Dedifferentiated amniotic fluid mesenchymal stem cell (primary cell): ENCODE measurements around the gene AJAP1.

ENCODE experiments used
- DNase-seq: peaks from one replicate; pipeline ENCODE4 v3.0.0-alpha.2; 2016; ENCODE audit errors: extremely low spot score

The AJAP1 gene

DNA sequence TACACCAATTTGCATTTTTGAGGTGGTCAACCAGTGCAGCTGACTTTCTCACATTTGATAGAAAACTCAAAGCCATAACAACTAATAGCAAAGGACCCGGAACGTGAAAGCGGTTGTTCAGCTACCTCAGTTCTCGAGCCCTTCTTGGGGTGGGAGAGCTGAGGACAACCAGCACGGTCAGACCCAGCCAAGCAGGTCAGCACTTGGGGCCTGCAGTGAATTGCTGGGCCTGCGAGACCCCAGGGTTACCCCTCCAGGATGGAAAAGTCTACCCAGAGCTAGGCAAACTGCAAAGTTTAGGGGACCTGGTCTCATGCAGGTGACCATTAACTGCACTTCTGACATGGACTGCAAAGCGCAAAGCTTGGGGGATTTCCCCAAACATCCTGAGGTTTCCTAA, 23.8 kb upstream of the AJAP1 start:
- no peak for DNase-seq

- no peak for DNase-seq
Measured at GRCh38 chr1:4631321-4631720, 23.1 kb upstream of the AJAP1 start.

GRCh38 chr1:4633346-4633745, 21.1 kb upstream of the AJAP1 start:
- no peak for DNase-seq

- no peak for DNase-seq
Measured at GRCh38 chr1:4634156-4634792, 20.1 kb upstream of the AJAP1 start.

DNA sequence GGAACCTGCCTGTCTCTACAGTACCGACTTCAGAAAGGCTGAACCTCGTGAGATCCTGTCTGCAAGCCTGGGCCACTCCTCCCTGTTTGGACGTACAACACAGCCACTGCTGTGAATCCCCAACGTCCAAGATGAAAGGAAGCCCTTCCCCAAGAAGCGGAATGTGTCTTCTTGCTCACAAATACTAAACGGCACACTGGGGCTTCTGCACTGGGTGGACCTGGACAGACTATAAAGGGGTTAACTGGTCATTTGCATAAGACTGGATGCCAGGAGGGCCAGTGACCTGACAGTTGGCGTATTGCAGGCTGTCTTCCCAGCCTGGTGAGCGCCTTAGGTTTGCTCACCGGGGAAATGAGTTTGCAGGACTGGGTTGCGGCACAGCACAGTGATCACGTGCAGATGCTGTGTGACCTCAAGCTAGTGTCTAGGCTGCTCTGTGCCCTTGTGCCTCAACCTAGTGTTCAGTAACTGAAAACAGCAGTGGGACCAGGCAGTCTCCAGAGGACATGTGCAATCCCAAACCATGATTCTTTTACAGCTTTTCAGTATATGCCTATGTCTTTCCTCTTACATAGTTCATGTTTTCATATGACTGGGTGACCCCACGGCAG, 19.5 kb upstream of the AJAP1 start:
- DNase-seq: no peak

GRCh38 chr1:4636186-4636585, 18.2 kb upstream of the AJAP1 start:
- no peak for DNase-seq

- DNase-seq: no peak
Measured at GRCh38 chr1:4636644-4637380, 17.6 kb upstream of the AJAP1 start.

DNA sequence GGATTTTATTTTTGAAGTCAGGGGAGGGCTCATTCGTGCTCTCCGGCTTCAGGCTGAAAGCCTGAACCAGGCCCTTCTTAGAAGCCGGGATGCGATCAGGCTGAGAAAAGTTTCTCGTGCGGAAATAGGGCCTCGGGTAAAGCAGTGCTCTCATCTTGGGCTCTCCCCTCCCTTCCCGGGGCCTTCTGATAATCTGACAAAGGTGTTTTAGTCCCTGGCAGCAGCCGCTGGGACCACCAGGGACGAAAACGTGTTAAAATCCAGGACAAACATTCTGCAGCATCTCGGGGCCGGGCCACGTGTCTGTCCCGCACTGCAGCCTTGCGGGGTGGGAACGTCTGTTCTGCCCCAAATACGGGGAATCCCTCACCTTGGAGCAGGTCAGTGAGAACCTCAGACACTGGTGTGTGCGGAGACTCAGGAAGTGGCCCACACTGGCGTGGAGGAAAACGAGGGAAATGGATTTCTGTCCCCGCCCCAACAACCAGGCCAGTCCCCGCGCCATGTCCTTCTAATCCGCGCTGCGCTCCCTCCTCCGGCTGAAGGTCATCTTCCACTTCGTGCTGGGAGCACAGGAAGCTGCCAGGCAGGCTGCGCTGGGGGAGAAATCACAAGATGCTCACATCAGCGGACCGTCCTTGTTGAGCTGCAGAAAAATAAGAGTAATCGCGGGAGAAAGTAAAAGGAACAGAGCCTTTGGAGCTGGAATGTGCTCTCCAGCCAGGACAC, 16.6 kb upstream of the AJAP1 start:
- DNase-seq: no peak

- DNase-seq: no peak
Measured at GRCh38 chr1:4638345-4638729, 16.1 kb upstream of the AJAP1 start.

GRCh38 chr1:4640931-4641330, 13.5 kb upstream of the AJAP1 start:
- DNase-seq: no peak

DNA sequence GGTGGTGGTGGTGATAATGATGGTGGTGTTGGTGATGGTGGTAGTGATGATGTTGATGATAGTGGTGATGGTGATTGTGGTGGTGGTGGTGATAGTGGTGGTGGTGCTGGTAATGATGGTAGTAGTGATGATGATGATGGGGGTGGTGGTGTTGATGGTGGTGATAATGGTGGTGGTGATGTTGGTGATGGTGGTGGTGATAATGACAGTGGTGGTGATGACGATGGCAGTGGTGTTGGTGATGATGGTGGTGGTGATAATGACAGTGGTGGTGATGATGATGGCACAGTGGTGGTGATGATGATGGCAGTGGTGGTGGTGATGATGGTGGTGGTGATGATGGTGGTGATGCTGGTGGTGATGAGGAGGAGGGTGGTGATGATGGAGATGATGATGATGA, 7.0 kb upstream of the AJAP1 start:
- DNase-seq: no peak

- DNase-seq: no peak
Measured at GRCh38 chr1:4648657-4649056, 5.8 kb upstream of the AJAP1 start.

DNA sequence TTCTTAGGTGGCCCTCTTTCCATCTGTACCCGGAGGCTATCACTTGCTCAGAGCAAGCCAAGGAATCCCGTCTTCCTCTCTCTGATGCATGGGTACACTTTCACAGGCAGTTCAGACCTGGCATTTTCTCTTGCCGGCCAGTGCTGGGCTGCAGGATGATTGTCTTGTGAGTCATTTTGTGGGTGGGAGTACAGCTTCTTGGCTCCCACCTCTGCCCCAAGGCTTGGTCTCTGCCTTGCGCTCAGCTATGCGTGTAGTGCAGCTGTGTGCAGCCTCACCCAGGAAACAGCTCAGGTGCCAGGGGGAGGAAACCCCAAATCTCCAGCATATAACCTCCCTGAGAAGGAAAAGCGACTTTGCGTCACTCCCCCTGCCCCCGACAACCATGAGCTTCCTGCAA, 3.9 kb upstream of the AJAP1 start:
- no peak for DNase-seq

DNA sequence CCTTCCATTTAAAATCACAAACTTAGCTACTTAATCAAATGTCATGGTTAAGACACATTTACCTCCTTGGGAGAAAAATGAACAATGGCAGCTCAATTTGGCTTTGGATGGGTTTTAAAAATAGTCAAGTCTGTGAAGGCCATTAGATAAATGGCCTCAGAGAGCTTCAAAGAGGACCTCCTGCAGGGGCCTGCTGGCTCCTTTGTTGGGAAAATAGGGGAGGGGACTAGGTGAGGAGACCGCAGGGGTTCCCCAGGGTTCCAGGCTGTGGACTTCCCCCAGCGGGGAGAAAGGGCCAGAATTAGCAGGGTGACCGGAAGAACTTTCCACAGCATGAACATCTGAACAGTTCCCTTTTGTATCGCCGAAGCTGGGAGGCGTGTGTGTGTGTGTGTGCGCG, 3.4 kb upstream of the AJAP1 start:
- DNase-seq: no peak

DNA sequence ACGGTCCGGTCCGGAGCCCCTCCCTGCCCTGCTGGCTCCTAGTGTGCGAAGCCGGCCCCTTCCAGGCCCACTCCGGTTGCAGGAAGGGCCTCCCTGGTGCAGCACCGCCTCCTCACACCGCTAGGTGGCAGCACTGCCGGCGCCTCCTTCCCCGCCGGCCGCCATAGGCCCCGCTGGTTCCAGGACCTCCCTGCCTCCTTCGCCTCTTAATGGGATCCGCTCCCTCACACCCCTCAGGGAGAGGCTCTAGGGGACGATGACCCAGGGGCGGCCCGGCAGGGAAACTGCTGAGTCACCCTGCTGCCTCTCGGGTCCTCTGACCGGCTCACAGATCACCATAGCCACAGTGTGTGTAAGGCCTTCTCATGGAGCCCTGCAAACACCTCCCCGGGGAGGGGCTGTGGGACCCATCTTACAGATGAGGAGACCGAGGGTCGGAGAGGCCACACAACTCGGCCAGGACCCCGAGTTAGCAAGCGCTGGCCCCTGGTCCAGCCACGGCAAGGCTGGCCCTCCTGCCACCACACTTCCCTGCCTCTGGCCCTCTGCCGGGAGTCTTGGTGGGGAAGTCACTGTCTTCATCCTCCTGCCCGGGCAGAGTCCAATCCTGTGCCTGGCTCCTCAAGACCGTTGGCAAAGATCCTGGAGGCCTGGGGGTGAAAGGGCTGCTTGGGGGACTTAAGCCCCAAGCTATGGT, 1.6 kb upstream of the AJAP1 start:
- no peak for DNase-seq

GRCh38 chr1:4653328-4653660, 1.1 kb upstream of the AJAP1 start:
- no peak for DNase-seq

DNA sequence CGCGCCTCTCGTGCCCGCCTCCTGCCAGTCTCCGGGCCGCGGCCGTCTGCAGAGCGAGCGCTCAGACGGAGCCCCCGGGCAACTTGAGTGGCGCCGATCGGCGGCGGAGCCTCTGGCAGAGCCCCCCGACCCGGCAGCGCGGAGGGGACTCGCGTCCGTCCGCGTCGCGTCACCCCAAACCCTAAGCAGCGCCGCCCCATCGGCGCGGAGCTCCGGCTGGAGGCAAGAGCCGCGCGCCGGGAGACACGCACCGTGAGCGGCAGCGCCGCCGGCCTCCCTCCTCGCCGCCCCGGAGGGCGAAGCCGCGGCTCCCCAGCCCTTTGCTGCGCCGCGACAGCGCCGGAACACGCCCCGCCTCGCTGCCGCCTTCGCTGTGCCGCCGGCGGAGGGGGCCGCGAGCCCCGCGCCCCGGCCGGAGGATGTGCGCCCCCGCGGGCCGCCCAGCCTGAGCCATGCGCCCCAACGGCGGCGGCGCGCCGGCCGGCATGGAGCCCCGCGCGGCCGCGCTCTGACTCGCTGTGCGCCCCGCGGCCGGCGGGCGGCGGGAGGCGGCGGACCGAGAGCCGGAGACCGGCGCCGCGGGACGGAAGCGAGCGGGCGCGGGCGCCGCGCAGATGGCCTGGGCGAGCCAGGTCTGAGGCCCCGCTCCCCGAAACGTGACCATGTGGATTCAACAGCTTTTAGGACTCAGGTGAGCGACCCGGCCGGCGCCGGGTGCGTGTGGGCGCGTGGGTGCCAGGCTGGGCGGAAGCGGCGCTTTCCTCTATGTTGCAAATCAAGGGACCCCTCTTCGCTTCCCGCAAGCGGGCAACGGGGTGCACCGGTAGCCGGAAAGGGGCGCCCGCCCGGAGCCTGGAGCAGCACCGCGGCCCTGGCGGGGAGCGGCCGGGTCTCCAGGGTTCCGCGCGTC, 610 bp downstream of the AJAP1 start:
- no peak for DNase-seq

- no peak for DNase-seq
Measured at GRCh38 chr1:4655674-4656532, 1.5 kb downstream of the AJAP1 start.

GRCh38 chr1:4656533-4657140, 2.2 kb downstream of the AJAP1 start:
- DNase-seq: no peak
